Activated naive CD4-positive, alpha-beta T cell treated with anti-CD3 and anti-CD28 coated beads, Interleukin-2, amount 10 ng/mL, durations not matched to agents 7 days and 5 days (primary cell): ENCODE measurements around the gene JKAMP.
A peak's percentile ranks its signal among the peaks of the same experiment; 100 is the strongest.
"Not testable (repeated sequence)": the region's sequence is repeated elsewhere in the genome, so short reads cannot be mapped to it uniquely, and the experiment has no call there.

Experiments
- CTCF ChIA-PET: fragments of 350-600 bp; sonication (Branson Sonifier 250); formaldehyde crosslinking; loops from one replicate; lab custom pipeline; 2021; ENCODE audit warnings: antibody characterized with exemption; lab: Charles Lee
- DNase-seq: peaks from one replicate; pipeline ENCODE4 v3.0.0-alpha.2; 2020
- H3K27ac Mint-ChIP-seq: one replicate; pipeline ENCODE4 v1.8.0; 2021; ENCODE audit warnings: mild to moderate bottlenecking, moderate library complexity, mixed read lengths
- H3K27me3 Mint-ChIP-seq: one replicate; pipeline ENCODE4 v1.8.0; 2021; ENCODE audit warnings: mild to moderate bottlenecking, mixed read lengths
- H3K36me3 Mint-ChIP-seq: one replicate; pipeline ENCODE4 v1.8.0; 2021; ENCODE audit warnings: mixed read lengths
- H3K4me1 Mint-ChIP-seq: one replicate; pipeline ENCODE4 v1.8.0; 2021; ENCODE audit warnings: mixed read lengths
- H3K4me3 Mint-ChIP-seq: one replicate; pipeline ENCODE4 v1.8.0; 2021; ENCODE audit warnings: mild to moderate bottlenecking, moderate library complexity, mixed read lengths
- H3K9me3 Mint-ChIP-seq: one replicate; pipeline ENCODE4 v1.8.0; 2021; ENCODE audit warnings: mixed read lengths

JKAMP gene, protein sequence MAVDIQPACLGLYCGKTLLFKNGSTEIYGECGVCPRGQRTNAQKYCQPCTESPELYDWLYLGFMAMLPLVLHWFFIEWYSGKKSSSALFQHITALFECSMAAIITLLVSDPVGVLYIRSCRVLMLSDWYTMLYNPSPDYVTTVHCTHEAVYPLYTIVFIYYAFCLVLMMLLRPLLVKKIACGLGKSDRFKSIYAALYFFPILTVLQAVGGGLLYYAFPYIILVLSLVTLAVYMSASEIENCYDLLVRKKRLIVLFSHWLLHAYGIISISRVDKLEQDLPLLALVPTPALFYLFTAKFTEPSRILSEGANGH

DNA sequence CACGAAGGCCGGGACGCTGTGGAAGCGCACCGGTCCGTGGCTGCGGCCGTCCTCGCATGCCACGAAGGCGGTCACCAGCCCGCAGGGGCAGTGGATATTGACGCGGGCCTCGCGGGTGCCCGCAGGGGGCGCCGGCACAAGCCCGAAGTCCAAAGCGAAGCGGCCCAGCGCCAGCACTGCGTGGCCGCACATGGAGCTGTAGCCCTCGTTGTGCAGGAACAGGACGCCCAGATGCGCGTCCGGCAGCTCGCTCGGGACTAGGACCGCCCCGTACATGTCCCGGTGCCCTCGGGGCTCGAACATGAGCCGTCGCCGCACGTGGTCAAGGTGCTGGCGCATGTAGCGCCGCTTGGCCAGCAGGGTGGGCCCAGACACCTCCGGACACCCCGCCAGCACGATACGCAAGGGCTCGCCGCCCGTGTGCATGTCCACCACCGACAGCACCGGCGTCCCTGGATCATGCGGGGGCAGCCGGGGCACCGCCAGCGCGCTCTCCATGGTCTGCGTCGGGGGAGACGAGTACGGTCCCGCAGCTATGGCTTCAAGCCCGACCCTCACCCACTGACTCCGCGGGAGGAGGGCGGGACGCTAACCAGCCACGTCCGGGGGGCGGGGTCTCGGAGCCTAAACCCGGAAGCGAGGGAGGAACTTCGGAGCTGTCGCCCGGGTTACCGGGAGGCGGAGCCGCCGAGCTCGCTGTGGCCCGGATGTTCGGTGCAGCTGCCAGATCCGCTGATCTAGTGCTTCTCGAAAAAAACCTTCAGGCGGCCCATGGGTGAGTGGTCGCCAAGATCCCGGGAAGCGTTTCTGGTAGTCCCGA lies at the start of gene JKAMP, which contains the start of gene L3HYPDH:
Gene JKAMP (plus strand): TSS at position 699 of the 820 bp plus-strand sequence. CDS start 73 bp downstream, at position 772.
Gene L3HYPDH (minus strand): TSS at position 590 of the 820 bp plus-strand sequence. CDS start 92 bp downstream, at position 498.
- CTCF ChIA-PET = interaction anchor here (0.6 to 1.4 kb wide), 5 partner anchors 13 to 93 kb away, joined by 3 to 6 read pairs (median 3); partner anchors contain the start of gene CCDC175
- Mint-ChIP-seq H3K4me3 (peak within 1 kb of the TSS; percentile 94), H3K27ac (peak within 1 kb of the TSS; percentile 94), H3K4me1 (peaks cover 55% of the 10 kb centered on the region), H3K36me3 (peaks cover 11% of the 10 kb centered on the region), H3K27me3 (no peaks in the 10 kb centered on the region), H3K9me3 (no peaks in the 10 kb centered on the region)
- peak; percentile 99 for DNase-seq

DNA sequence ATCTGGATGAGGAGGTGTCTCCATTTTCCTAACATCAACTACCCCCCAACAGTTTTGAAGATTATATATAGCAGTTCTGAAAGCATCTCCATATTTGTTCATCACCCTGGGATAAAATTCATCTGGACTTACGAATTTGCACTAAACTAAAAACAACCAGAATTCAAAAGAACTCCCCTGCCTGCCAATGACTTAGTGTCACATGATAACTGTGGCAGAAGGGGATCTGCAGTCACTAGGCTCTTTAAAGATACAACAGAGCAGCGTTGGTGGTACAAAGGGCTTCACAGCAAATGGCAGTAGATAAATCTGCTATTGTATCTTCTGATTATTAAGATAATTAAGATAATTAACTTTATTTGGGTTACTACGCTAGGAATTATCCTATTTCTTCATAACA lies 49.2 kb upstream of the JKAMP start:
- CTCF ChIA-PET = no interaction called here
- Mint-ChIP-seq H3K9me3 (no peaks in the 10 kb centered on the region), H3K4me1 (no peaks in the 10 kb centered on the region), H3K4me3 (no peak overlapping the region), H3K27ac (no peak overlapping the region), H3K27me3 (peaks cover under 1% of the 10 kb centered on the region), H3K36me3 (no peaks in the 10 kb centered on the region)
- DNase-seq = no peak

DNA sequence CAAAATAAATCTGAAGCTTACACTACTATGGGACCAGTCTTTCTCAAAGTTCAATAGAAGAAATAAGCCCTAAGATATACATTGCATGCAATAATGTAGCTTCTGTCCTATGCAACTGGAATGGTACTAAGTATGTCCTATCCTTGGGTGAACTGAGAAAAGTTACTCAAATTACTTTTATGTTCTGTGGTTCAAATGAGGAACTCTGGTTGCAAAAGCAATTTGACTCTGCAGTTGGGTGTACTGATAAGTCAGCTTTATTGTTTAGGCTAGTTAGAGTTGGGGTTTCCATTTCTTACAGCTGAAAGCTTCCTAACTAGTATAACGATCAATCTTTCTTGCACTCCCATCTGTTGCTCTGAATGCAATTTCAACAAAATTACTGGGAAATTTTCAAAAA lies 48.3 kb upstream of the JKAMP start:
- H3K27me3 Mint-ChIP-seq = peaks cover 4% of the 10 kb centered on the region
- no peak overlapping the region for H3K27ac Mint-ChIP-seq
- no peaks in the 10 kb centered on the region for H3K36me3 Mint-ChIP-seq
- DNase-seq = no peak
- H3K9me3 Mint-ChIP-seq = no peaks in the 10 kb centered on the region
- H3K4me1 Mint-ChIP-seq = no peaks in the 10 kb centered on the region
- H3K4me3 Mint-ChIP-seq = no peak overlapping the region
- CTCF ChIA-PET = no interaction called here

DNA sequence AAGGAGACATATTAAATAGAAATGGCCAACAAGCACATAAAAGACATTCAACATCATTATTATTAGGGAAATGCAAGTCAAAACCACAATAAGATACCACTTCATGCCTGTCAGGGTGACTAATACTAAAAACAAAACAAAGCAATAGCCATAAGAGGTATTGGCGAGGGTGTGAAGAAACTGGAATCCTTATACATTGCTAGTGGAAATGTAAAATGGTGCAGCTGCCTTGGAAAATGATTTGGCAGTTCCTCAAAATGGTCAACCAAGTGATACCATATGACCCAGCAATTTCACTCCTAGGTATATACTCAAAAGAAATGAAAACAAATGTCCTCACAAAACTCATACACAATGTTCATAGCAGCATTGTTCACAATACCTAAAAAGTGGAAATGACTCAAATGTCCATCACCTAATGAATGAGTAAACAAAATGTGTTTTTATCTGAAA lies 46.1 kb upstream of the JKAMP start:
- CTCF ChIA-PET = no interaction called here
- no peak for DNase-seq
- no peaks in the 10 kb centered on the region for H3K9me3 Mint-ChIP-seq

DNA sequence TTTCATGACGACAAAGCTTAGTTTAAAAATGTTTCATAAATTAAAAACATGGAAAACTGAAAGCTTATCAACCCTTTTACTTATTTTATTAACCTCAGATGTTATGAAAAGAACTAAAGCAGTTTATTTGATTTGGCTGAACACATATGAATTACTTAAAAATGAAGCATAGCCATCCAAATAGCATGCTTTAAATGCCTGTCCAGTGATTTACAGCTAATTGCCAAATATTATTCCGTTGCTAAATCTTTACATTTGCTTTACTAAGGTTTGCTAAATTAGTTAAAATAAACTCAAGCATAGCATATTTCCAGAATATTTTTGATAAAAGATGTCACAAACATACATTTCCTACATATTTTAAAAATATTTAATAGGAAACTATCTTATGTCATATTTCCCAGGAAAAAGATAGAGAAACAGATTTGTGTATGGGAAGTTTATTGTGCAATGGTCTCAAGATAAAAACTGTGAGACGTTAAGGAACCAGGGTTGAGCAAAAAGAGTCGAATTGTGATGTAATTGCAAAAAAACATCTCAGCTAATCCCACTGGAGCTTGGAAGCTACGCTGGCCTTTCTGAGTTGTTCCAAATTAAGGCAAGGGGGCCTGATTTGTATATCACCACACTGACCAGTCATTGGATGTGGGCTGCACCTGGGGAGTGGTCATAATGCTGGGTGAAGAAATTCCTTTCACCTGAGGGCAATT lies 44.9 kb upstream of the JKAMP start:
- CTCF ChIA-PET = interaction anchor here (0.5 to 1.7 kb wide), 2 partner anchors 125 to 312 kb away, joined by 4 read pairs; no protein-coding TSS in a partner anchor
- Mint-ChIP-seq H3K9me3 (no peaks in the 10 kb centered on the region), H3K36me3 (no peaks in the 10 kb centered on the region), H3K27me3 (peaks cover 15% of the 10 kb centered on the region), H3K4me3 (no peak overlapping the region), H3K27ac (no peak overlapping the region), H3K4me1 (no peaks in the 10 kb centered on the region)
- DNase-seq = no peak

More for the DNA sequence above, 46.1 kb upstream of the JKAMP start:
- H3K4me1 Mint-ChIP-seq = no peaks in the 10 kb centered on the region
- no peak overlapping the region for H3K27ac Mint-ChIP-seq
- H3K27me3 Mint-ChIP-seq = peaks cover 15% of the 10 kb centered on the region
- no peak overlapping the region for H3K4me3 Mint-ChIP-seq
- no peaks in the 10 kb centered on the region for H3K36me3 Mint-ChIP-seq

GRCh38 chr14:59448673-59449072 lies 35.6 kb upstream of the JKAMP start:
- H3K36me3 Mint-ChIP-seq, H3K4me1 Mint-ChIP-seq, H3K4me3 Mint-ChIP-seq, H3K27me3 Mint-ChIP-seq, DNase-seq, CTCF ChIA-PET, H3K9me3 Mint-ChIP-seq, H3K27ac Mint-ChIP-seq: not testable (repeated sequence)

DNA sequence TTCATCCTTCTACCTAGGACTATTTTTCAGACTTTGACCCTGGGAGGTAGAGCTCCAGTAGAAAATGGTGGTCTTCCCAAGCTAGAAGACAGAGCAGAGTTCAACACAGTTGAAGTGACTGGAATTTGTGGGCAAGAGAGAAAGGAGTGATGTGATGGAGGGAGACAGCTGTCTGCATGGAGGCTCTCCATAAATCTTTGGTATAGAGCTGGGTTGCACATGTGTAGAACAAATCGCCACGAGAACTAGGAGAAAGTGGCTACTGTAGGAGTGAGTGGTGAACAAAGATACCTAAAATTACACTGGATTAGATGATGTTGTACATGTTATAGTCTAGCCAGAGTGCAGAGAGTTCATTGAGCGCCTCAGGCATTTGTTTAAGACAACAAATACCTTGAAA lies 33.6 kb upstream of the JKAMP start:
- H3K9me3 Mint-ChIP-seq = no peaks in the 10 kb centered on the region
- H3K4me3 Mint-ChIP-seq = no peak overlapping the region
- no peak overlapping the region for H3K27ac Mint-ChIP-seq
- DNase-seq = no peak
- no peaks in the 10 kb centered on the region for H3K27me3 Mint-ChIP-seq
- peaks cover 1% of the 10 kb centered on the region for H3K36me3 Mint-ChIP-seq
- H3K4me1 Mint-ChIP-seq = no peaks in the 10 kb centered on the region
- CTCF ChIA-PET = interaction anchor here (1.1 kb wide), 1 partner anchor 317 kb away, joined by 3 read pairs; no protein-coding TSS in a partner anchor

- DNase-seq = no peak
- Mint-ChIP-seq H3K9me3 (no peaks in the 10 kb centered on the region), H3K36me3 (peaks cover 3% of the 10 kb centered on the region), H3K4me1 (no peaks in the 10 kb centered on the region), H3K27me3 (no peaks in the 10 kb centered on the region), H3K27ac (no peak overlapping the region), H3K4me3 (no peak overlapping the region)
- CTCF ChIA-PET = interaction anchor here (1.0 kb wide), 1 partner anchor 326 kb away, joined by 5 read pairs; no protein-coding TSS in a partner anchor
Measured at GRCh38 chr14:59451849-59452248, 32.5 kb upstream of the JKAMP start.

DNA sequence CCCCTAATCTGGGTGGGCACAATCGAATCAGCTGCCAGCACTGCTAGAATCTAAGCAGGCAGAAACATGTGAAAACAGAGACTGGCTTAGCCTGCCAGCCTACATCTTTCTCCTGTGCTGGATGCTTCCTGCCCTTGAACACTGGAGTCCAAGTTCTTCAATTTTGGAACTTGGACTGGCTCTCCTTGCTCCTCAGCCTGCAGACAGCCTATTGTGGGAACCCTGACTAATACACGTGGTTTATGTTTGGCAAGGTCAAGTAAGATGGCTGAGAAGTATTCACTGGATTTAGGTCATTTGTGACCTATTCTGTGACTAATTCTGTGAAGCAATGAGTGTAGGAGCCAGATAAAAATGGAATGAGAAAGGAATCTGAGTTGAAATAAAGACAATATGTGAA lies 30.2 kb upstream of the JKAMP start:
- H3K4me3 Mint-ChIP-seq = no peak overlapping the region
- H3K27ac Mint-ChIP-seq = no peak overlapping the region
- CTCF ChIA-PET = no interaction called here
- no peaks in the 10 kb centered on the region for H3K9me3 Mint-ChIP-seq
- no peaks in the 10 kb centered on the region for H3K4me1 Mint-ChIP-seq
- no peak for DNase-seq
- peaks cover 3% of the 10 kb centered on the region for H3K36me3 Mint-ChIP-seq
- H3K27me3 Mint-ChIP-seq = no peaks in the 10 kb centered on the region

GRCh38 chr14:59455411-59455810 lies 28.9 kb upstream of the JKAMP start:
- Mint-ChIP-seq H3K27ac (no peak overlapping the region), H3K9me3 (no peaks in the 10 kb centered on the region), H3K4me3 (no peak overlapping the region), H3K36me3 (peaks cover 3% of the 10 kb centered on the region), H3K4me1 (no peaks in the 10 kb centered on the region), H3K27me3 (no peaks in the 10 kb centered on the region)
- DNase-seq = no peak
- CTCF ChIA-PET = interaction anchor here (0.7 kb wide), 1 partner anchor 78 kb away, joined by 3 read pairs; no protein-coding TSS in a partner anchor

- Mint-ChIP-seq H3K4me3 (no peak overlapping the region), H3K9me3 (no peaks in the 10 kb centered on the region), H3K27me3 (peaks cover 1% of the 10 kb centered on the region), H3K27ac (no peak overlapping the region), H3K4me1 (peaks cover 2% of the 10 kb centered on the region), H3K36me3 (peaks cover 3% of the 10 kb centered on the region)
- no peak for DNase-seq
- CTCF ChIA-PET = interaction anchor here (0.6 to 1.0 kb wide), 2 partner anchors 27 to 135 kb away, joined by 3 to 4 read pairs; no protein-coding TSS in a partner anchor
Measured at GRCh38 chr14:59458486-59458885, 25.8 kb upstream of the JKAMP start.

DNA sequence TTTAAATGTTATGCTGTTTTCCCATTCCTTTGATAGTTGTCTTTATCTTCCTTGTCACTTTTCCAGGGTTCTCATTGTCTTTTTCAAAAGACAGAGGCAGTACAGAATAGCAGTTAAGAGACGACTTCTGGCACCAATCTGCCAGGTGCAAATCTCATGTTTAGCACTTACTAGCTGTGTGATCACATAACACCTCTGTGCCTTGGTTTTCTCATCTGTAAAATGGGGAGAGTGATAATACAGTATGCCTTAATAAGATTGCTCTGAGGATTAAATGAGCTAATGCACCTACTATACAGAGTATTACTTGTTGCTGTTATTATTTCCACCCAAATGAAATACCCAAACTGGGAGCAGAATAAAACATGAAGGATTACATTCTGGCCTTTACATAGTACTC lies 23.9 kb upstream of the JKAMP start:
- CTCF ChIA-PET = no interaction called here
- no peak for DNase-seq
- no peak overlapping the region for H3K4me3 Mint-ChIP-seq

GRCh38 chr14:59461891-59462290 lies 22.4 kb upstream of the JKAMP start:
- H3K9me3 Mint-ChIP-seq = no peaks in the 10 kb centered on the region
- CTCF ChIA-PET = no interaction called here
- DNase-seq = no peak
- peaks cover 1% of the 10 kb centered on the region for H3K36me3 Mint-ChIP-seq
- no peak overlapping the region for H3K27ac Mint-ChIP-seq
- peaks cover 13% of the 10 kb centered on the region for H3K4me1 Mint-ChIP-seq
- no peak overlapping the region for H3K4me3 Mint-ChIP-seq
- H3K27me3 Mint-ChIP-seq = peaks cover 19% of the 10 kb centered on the region

More for the DNA sequence above, 23.9 kb upstream of the JKAMP start:
- Mint-ChIP-seq H3K36me3 (peaks cover 4% of the 10 kb centered on the region), H3K27me3 (peaks cover 16% of the 10 kb centered on the region), H3K27ac (no peak overlapping the region), H3K4me1 (peaks cover 10% of the 10 kb centered on the region), H3K9me3 (no peaks in the 10 kb centered on the region)
